ENCODE measurements around the gene RSF1. TPM values are rescaled to one million over a fixed set of nuclear protein-coding genes. Genes with fewer than 3 reads are reported as not detected.

Gene RSF1
- total and polyA plus RNA-seq, 11 donors = 11.2 to 49.2 (median 42.8) TPM

DNA sequence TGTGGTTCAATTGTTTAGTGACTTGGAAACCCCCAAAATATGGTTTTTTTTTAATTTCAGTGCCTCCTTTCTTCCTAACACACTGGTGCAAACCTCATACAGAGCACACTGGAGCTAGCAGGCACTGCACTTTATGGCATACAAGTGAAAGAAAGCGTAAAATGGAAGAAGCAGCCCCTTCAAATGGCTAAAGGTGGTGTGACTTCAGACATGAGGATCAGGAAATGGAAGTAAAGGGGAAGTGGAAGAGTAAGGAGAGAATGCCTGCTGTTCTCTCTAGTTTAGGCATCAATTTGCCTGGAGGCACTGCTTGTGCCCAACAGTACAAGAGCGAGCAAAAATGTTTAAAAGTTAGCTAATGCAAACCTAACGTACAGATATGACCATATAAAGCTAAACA, 5.7 kb downstream of the RSF1 start:
- no peaks in the 10 kb centered on the region for H3K27me3 ChIP-seq
- ATAC-seq (no peak), DNase-seq (no peak)
- 97 to 98% (median 98%) methylated on average over 3 of the region's 3 CpGs for WGBS, 4 donors
- intact Hi-C loops (cut with DNase I) = loop anchor here in 3 of 10 donors (10.0 kb wide), 2 partner anchors 50 to 110 kb away; no protein-coding TSS in a partner anchor
- H3K9me3 ChIP-seq = peaks cover 0 to 9% (median 0%) of the 10 kb centered on the region in 12 donors
- no peak overlapping the region for H3K4me3 ChIP-seq
- TF ChIP-seq, protein P1, sequence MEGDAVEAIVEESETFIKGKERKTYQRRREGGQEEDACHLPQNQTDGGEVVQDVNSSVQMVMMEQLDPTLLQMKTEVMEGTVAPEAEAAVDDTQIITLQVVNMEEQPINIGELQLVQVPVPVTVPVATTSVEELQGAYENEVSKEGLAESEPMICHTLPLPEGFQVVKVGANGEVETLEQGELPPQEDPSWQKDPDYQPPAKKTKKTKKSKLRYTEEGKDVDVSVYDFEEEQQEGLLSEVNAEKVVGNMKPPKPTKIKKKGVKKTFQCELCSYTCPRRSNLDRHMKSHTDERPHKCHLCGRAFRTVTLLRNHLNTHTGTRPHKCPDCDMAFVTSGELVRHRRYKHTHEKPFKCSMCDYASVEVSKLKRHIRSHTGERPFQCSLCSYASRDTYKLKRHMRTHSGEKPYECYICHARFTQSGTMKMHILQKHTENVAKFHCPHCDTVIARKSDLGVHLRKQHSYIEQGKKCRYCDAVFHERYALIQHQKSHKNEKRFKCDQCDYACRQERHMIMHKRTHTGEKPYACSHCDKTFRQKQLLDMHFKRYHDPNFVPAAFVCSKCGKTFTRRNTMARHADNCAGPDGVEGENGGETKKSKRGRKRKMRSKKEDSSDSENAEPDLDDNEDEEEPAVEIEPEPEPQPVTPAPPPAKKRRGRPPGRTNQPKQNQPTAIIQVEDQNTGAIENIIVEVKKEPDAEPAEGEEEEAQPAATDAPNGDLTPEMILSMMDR (IDR thresholded peaks at IDR 0.05) = no peak
- TF ChIP-seq POLR2A (IDR thresholded peaks at IDR 0.05) = no peak
- H3K36me3 ChIP-seq = peaks cover 0 to 28% (median 11%) of the 10 kb centered on the region in 9 donors
- H3K27ac ChIP-seq = no peak overlapping the region
- peaks cover 0 to 40% (median 29%) of the 10 kb centered on the region in 12 donors for H3K4me1 ChIP-seq

DNA sequence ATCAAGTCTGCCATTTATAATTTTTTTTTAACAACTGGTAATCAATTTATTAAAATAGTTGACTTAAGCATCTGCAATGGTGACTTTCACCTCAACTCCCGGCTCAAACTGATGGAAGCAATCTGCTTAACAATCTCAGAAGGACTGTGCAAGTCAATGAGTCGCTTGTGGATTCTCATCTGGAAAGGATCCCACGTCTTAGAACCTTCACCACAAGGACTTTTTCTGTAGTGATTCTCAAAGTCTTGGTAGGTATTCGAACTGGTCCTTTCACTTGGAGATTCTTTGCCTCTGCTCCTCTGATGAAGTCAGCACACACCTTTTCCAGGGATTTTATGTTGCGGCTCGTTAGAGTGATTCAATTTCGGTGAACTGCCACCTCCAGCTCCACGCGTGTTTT, 7.3 kb downstream of the RSF1 start:
- DNase-seq = no peak
- WGBS, 4 donors = 92 to 97% (median 94%) methylated on average over 9 of the region's 9 CpGs
- H3K27ac ChIP-seq = no peak overlapping the region
- intact Hi-C loops (cut with DNase I) = loop anchor here in 3 of 10 donors (10.0 kb wide), 2 partner anchors 48 to 108 kb away; no protein-coding TSS in a partner anchor
- no peak for ATAC-seq
- H3K4me3 ChIP-seq = no peak overlapping the region
- H3K27me3 ChIP-seq = no peaks in the 10 kb centered on the region
- peaks cover 0 to 9% (median 0%) of the 10 kb centered on the region in 12 donors for H3K9me3 ChIP-seq
- peaks cover 0 to 28% (median 11%) of the 10 kb centered on the region in 9 donors for H3K36me3 ChIP-seq
- TF ChIP-seq, protein P1 (IDR thresholded peaks at IDR 0.05) = no peak
- no peak for TF ChIP-seq POLR2A (IDR thresholded peaks at IDR 0.05)
- H3K4me1 ChIP-seq = peaks cover 0 to 42% (median 24%) of the 10 kb centered on the region in 12 donors

DNA sequence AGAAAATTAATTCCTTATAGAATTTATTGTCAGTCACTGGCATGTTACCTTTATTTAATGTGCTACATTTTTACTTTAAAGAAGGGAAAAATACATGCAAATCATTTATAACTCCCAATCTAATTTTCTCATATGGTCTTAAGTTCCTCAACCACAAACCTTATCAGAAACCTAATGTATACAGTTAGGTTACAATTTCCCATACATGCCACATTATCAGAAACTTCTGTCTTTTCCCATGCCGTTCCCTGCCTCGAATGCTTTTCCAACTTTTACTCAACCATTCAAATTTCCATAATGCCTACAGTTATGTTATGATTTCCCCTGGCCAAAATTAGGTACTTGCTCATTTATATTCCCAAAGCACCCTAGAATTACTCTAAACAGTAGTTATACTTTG, 13.5 kb downstream of the RSF1 start:
- Histone ChIP-seq H3K27me3 (no peaks in the 10 kb centered on the region), H3K9me3 (no peaks in the 10 kb centered on the region), H3K36me3 (peaks cover 0 to 14% (median 8%) of the 10 kb centered on the region in 9 donors), H3K4me1 (peaks cover 0 to 27% (median 7%) of the 10 kb centered on the region in 12 donors), H3K27ac (no peak overlapping the region), H3K4me3 (no peak overlapping the region)
- DNase-seq = no peak
- ATAC-seq = no peak
- TF ChIP-seq POLR2A (IDR thresholded peaks at IDR 0.05) = no peak
- TF ChIP-seq, protein P1 (IDR thresholded peaks at IDR 0.05) = no peak
- intact Hi-C loops (cut with DNase I) = no loop called here
- WGBS, 4 donors = 92 to 97% (median 93%) methylated on average over 2 of the region's 2 CpGs

DNA sequence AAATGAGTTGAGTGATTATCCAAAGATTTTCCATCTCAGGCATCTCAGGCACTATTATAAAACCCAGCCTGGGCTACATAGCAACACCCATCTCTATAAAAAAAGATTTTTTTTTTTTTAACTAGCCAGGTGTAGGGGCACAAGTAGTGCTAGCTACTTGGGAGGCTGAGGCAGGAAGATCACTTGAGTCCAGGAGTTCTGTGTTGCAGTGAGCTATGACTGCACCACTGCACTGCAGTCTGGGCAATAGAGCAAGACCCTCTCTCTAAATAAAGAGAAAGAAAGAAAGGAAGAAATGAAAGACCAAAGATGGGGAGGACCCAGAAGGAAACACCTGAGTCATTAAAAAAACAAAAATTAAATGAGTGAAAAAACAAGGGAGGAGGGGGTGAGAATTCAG, 14.1 kb downstream of the RSF1 start:
- TF ChIP-seq POLR2A (IDR thresholded peaks at IDR 0.05) = no peak
- TF ChIP-seq, protein P1 (IDR thresholded peaks at IDR 0.05) = no peak
- no peaks in the 10 kb centered on the region for H3K9me3 ChIP-seq
- DNase-seq (no peak), ATAC-seq (no peak)
- peaks cover 0 to 27% (median 7%) of the 10 kb centered on the region in 12 donors for H3K4me1 ChIP-seq
- peaks cover 0 to 9% (median 3%) of the 10 kb centered on the region in 9 donors for H3K36me3 ChIP-seq
- intact Hi-C loops (cut with DNase I) = no loop called here
- H3K27ac ChIP-seq = no peak overlapping the region
- H3K27me3 ChIP-seq = no peaks in the 10 kb centered on the region
- H3K4me3 ChIP-seq = no peak overlapping the region
